T-helper 1 cell treated with Interleukin-12 subunit alpha and Interleukin-12 subunit beta and Interleukin-4 antibody, amounts not matched to agents 30 ng/mL and 1 ng/mL, for 36 hours (primary cell): Measurements from ENCODE around the gene COPB1. TPM values are rescaled to one million over a fixed set of nuclear protein-coding genes. Genes with fewer than 3 reads are reported as not detected.

Experiments
- intact Hi-C: fragments of 100-400 bp; cut with micrococcal nuclease; formaldehyde crosslinking; loops from one replicate; pipeline ENCODE4 v1.15.1; 2024
- total RNA-seq: library from RNA; stranded (reverse); gene quantifications from 2 replicates; pipeline ENCODE4 v1.2.3, GENCODE V29; 2022

Gene COPB1
- total RNA-seq, 1 donor from 2014 or later, result 111 TPM

- intact Hi-C loops, result loop anchor here (1.0 to 5.0 kb wide), 2 partner anchors 162 to 850 kb away; partner anchors contain the start of gene RRAS2
These were observed 19.9 kb upstream of the COPB1 start for GRCh38 chr11:14519597-14519916.

GRCh38 chr11:14518820-14519219, 19.2 kb upstream of the COPB1 start:
- intact Hi-C loops, result loop anchor here (1.0 to 5.0 kb wide), 2 partner anchors 162 to 850 kb away; partner anchors contain the start of gene RRAS2

- intact Hi-C loops, result no loop called here
These were observed 14.2 kb upstream of the COPB1 start for GRCh38 chr11:14513800-14514199.

GRCh38 chr11:14506532-14506931, 6.9 kb upstream of the COPB1 start:
- intact Hi-C loops, result no loop called here

GRCh38 chr11:14503023-14503422, 3.4 kb upstream of the COPB1 start:
- intact Hi-C loops, result no loop called here

GRCh38 chr11:14502039-14502438, 2.4 kb upstream of the COPB1 start:
- intact Hi-C loops, result no loop called here

GRCh38 chr11:14500181-14500651, 605 bp upstream of the COPB1 start:
- intact Hi-C loops, result loop anchor here (1.0 kb wide), 4 partner anchors 8 to 180 kb away; no protein-coding TSS in a partner anchor

GRCh38 chr11:14499178-14499559, 442 bp downstream of the COPB1 start:
- intact Hi-C loops, result loop anchor here (1.0 to 10.0 kb wide), 14 partner anchors 9 to 830 kb away; partner anchors contain the start of genes FAR1, PSMA1 and RRAS2

GRCh38 chr11:14480716-14481115, 18.9 kb downstream of the COPB1 start:
- intact Hi-C loops, result loop anchor here (2.0 kb wide), 1 partner anchor 18 kb away; the partner anchor contains the start of gene COPB1

- intact Hi-C loops, result no loop called here
These were observed 28.5 kb downstream of the COPB1 start for GRCh38 chr11:14471127-14471526.

- intact Hi-C loops, result no loop called here
These were observed 36.0 kb downstream of the COPB1 start for GRCh38 chr11:14463623-14464022.

- intact Hi-C loops, result no loop called here
These were observed 39.5 kb downstream of the COPB1 start for GRCh38 chr11:14460147-14460546.

GRCh38 chr11:14458377-14458776, 41.2 kb downstream of the COPB1 start:
- intact Hi-C loops, result no loop called here

GRCh38 chr11:14455648-14456430, 43.8 kb downstream of the COPB1 start:
- intact Hi-C loops, result loop anchor here (1.0 to 2.0 kb wide), 6 partner anchors 41 to 684 kb away; partner anchors contain the start of gene RRAS2

GRCh38 chr11:14454861-14455632, 44.6 kb downstream of the COPB1 start:
- intact Hi-C loops, result loop anchor here (1.0 to 2.0 kb wide), 6 partner anchors 40 to 683 kb away; partner anchors contain the start of gene RRAS2

GRCh38 chr11:14451825-14452224, 47.8 kb downstream of the COPB1 start:
- intact Hi-C loops, result no loop called here

- intact Hi-C loops, result no loop called here
These were observed 50.3 kb downstream of the COPB1 start for GRCh38 chr11:14449302-14449714.

GRCh38 chr11:14448240-14448639, 51.4 kb downstream of the COPB1 start:
- intact Hi-C loops, result no loop called here

- intact Hi-C loops, result no loop called here
These were observed 52.9 kb downstream of the COPB1 start for GRCh38 chr11:14446701-14447169.

- intact Hi-C loops, result loop anchor here (2.0 kb wide), 1 partner anchor 17 kb away; no protein-coding TSS in a partner anchor
These were observed 53.8 kb downstream of the COPB1 start for GRCh38 chr11:14445542-14446530.
